Measurements from ENCODE around the gene RNF208.

- TF ChIP-seq CTCF (IDR thresholded peaks at IDR 0.05) (no peak), POLR2A (IDR thresholded peaks at IDR 0.05) (no peak), POLR2AphosphoS5 (IDR thresholded peaks at IDR 0.05) (no peak)
Observed at GRCh38 chr9:137245450-137246421, 23.7 kb upstream of the RNF208 start.
